GM23338 (cell line): ENCODE measurements around the gene MS4A6A. TPM values are rescaled to one million over a fixed set of nuclear protein-coding genes. Genes with fewer than 3 reads are reported as not detected.

ENCODE experiments used
- ATAC-seq: fragments of 200-7000 bp; cut with Tn5 transposase; 3 replicates; pipeline ENCODE4 v1.9.1; 2020
- DNase-seq: peaks from one replicate; pipeline ENCODE4 v3.0.0-alpha.2; 2015; ENCODE audit warnings: low spot score
- H2AFZ ChIP-seq: fragments of 200-600 bp; sonication (generic); 2 replicates; pipeline ENCODE4 v1.8.0; 2016; ENCODE audit warnings: antibody characterized with exemption, mild to moderate bottlenecking, moderate library complexity
- H3F3A ChIP-seq: fragments of 200-600 bp; sonication (generic); replicated peaks from 2 replicates; pipeline ENCODE4 v1.8.0; 2017; ENCODE audit warnings: antibody characterized with exemption, mixed run types, low read depth
- H3K27ac ChIP-seq: fragments of 200-600 bp; sonication (generic); 2 replicates; pipeline ENCODE4 v1.6.1; 2016; ENCODE audit warnings: low read depth
- H3K27me3 ChIP-seq: fragments of 200-600 bp; sonication (generic); 2 replicates; pipeline ENCODE4 v1.8.0; 2016; ENCODE audit warnings: mild to moderate bottlenecking, mixed run types, moderate library complexity; ENCODE audit not compliant: insufficient read depth
- H3K36me3 ChIP-seq: fragments of 200-600 bp; sonication (generic); 2 replicates; pipeline ENCODE4 v1.8.0; 2016; ENCODE audit warnings: mild to moderate bottlenecking; ENCODE audit not compliant: insufficient read depth
- H3K4me1 ChIP-seq: fragments of 200-600 bp; sonication (generic); 2 replicates; pipeline ENCODE4 v1.8.0; 2016; ENCODE audit warnings: mild to moderate bottlenecking, moderate library complexity; ENCODE audit not compliant: insufficient read depth
- H3K4me2 ChIP-seq: fragments of 200-600 bp; sonication (generic); 2 replicates; pipeline ENCODE4 v1.7.1; 2017; ENCODE audit warnings: mixed run types
- H3K4me3 ChIP-seq: fragments of 200-600 bp; sonication (generic); 2 replicates; pipeline ENCODE4 v1.6.1; 2016; ENCODE audit warnings: mixed run types
- H3K79me2 ChIP-seq: fragments of 200-600 bp; sonication (generic); replicated peaks from 2 replicates; pipeline ENCODE4 v1.8.0; 2017; ENCODE audit warnings: mild to moderate bottlenecking; ENCODE audit not compliant: insufficient read depth
- H3K9me2 ChIP-seq: fragments of 200-600 bp; sonication (generic); 2 replicates; pipeline ENCODE4 v1.8.0; 2017; ENCODE audit not compliant: insufficient read depth
- H4K20me1 ChIP-seq: fragments of 200-600 bp; sonication (generic); replicated peaks from 2 replicates; pipeline ENCODE4 v1.8.0; 2017; ENCODE audit warnings: mild to moderate bottlenecking; ENCODE audit not compliant: insufficient read depth
- H3K27ac Mint-ChIP-seq: 2 replicates; pipeline ENCODE4 v1.8.0; 2020; ENCODE audit warnings: inconsistent platforms, mild to moderate bottlenecking, moderate library complexity, mixed read lengths
- H3K27me3 Mint-ChIP-seq: 3 replicates; pipeline ENCODE4 v1.8.0; 2022; ENCODE audit warnings: low read depth, mild to moderate bottlenecking, moderate library complexity, mixed read lengths, inconsistent platforms; ENCODE audit not compliant: insufficient read depth, poor library complexity
- H3K36me3 Mint-ChIP-seq: 3 replicates; pipeline ENCODE4 v1.8.0; 2021; ENCODE audit warnings: low read depth, mild to moderate bottlenecking, inconsistent platforms, moderate library complexity, mixed read lengths
- H3K4me1 Mint-ChIP-seq: 3 replicates; pipeline ENCODE4 v1.8.0; 2020; ENCODE audit warnings: mild to moderate bottlenecking, inconsistent platforms, mixed read lengths
- H3K4me3 Mint-ChIP-seq: 3 replicates; pipeline ENCODE4 v1.8.0; 2021; ENCODE audit warnings: moderate library complexity, mild to moderate bottlenecking, inconsistent platforms, mixed read lengths
- H3K9me3 Mint-ChIP-seq: 3 replicates; pipeline ENCODE4 v1.8.0; 2020; ENCODE audit warnings: moderate library complexity, mild to moderate bottlenecking, inconsistent platforms, mixed read lengths
- CREB1 ChIP-seq: fragments of 250-450 bp; sonication (Bioruptor Pico); IDR thresholded peaks from 2 replicates; pipeline ENCODE4 v1.5.0; 2020; ENCODE audit warnings: low read depth, mild to moderate bottlenecking, moderate library complexity
- ETS1 ChIP-seq: IDR thresholded peaks from 2 replicates; pipeline ENCODE4 v1.6.1; 2016; ENCODE audit warnings: antibody characterized with exemption
- EZH2 ChIP-seq: fragments of 200-600 bp; sonication (generic); IDR thresholded peaks from one replicate; pipeline ENCODE4 v1.8.0; 2017; ENCODE audit warnings: antibody characterized with exemption, mild to moderate bottlenecking, low read depth; ENCODE audit not compliant: unreplicated experiment
- EZH2phosphoT487 ChIP-seq: fragments of 200-600 bp; sonication (generic); IDR thresholded peaks from one replicate; pipeline ENCODE4 v1.8.1; 2018; ENCODE audit warnings: antibody characterized with exemption; ENCODE audit not compliant: unreplicated experiment
- JUNB ChIP-seq: IDR thresholded peaks from one replicate; pipeline ENCODE4 v1.6.1; 2016; ENCODE audit warnings: antibody characterized with exemption; ENCODE audit not compliant: unreplicated experiment
- NANOG ChIP-seq: IDR thresholded peaks from 2 replicates; pipeline ENCODE4 v1.6.1; 2016; ENCODE audit warnings: antibody characterized with exemption, borderline replicate concordance
- POLR2AphosphoS5 ChIP-seq: IDR thresholded peaks from 2 replicates; pipeline ENCODE4 v1.6.1; 2016; ENCODE audit warnings: antibody characterized with exemption, low read depth
- REST ChIP-seq: IDR thresholded peaks from one replicate; pipeline ENCODE4 v1.6.1; 2018; ENCODE audit warnings: antibody characterized with exemption; ENCODE audit not compliant: unreplicated experiment
- STAT1 ChIP-seq: IDR thresholded peaks from one replicate; pipeline ENCODE4 v1.6.1; 2016; ENCODE audit warnings: antibody characterized with exemption; ENCODE audit not compliant: unreplicated experiment
- ZNF114 ChIP-seq: fragments of 250-450 bp; sonication (Bioruptor Pico); IDR thresholded peaks from 2 replicates; pipeline ENCODE4 v1.5.0; 2020; ENCODE audit warnings: mild to moderate bottlenecking, moderate library complexity
- ZNF331 ChIP-seq: fragments of 250-450 bp; sonication (Bioruptor Pico); IDR thresholded peaks from 2 replicates; pipeline ENCODE4 v1.5.0; 2020; ENCODE audit warnings: low read depth, mild to moderate bottlenecking, moderate library complexity
- ZNF462 ChIP-seq: fragments of 250-450 bp; sonication (Bioruptor Pico); IDR thresholded peaks from 2 replicates; pipeline ENCODE4 v1.5.0; 2020; ENCODE audit warnings: mild to moderate bottlenecking, moderate library complexity
- polyA plus RNA-seq: library from polyadenylated mRNA; unstranded; fragments of >200 nt; fragmentation: Nextera tagmentation; extraction: Ambion mirVana; gene quantifications from 2 replicates; pipeline ENCODE4 v1.2.1, GENCODE V29; 2016
- total RNA-seq: library from RNA; depleted of rRNA; stranded (reverse); fragments of >200 nt; shearing (Covaris generic); gene quantifications from 2 replicates; pipeline ENCODE4 v1.2.3, GENCODE V29; 2014
- TF ChIP-seq, protein P1 (sequence below), 2 experiments: fragments of 200-600 bp in 1 of 2; sonication (generic) in 1 of 2; conservative IDR thresholded peaks; 2 replicates each; pipeline versions ENCODE4 v1.5.1 to v1.6.1; 2016 to 2017; ENCODE audit warnings: antibody characterized with exemption in 2 of 2, low read depth in 2 of 2, mild to moderate bottlenecking in 2 of 2, moderate library complexity in 1 of 2

The MS4A6A gene
- total and polyA plus RNA-seq, 2 experiments from 2014 or later = not detected

GRCh38 chr11:60209977-60210376 lies 27.1 kb upstream of the MS4A6A start:
- Mint-ChIP-seq H3K27ac (no peak overlapping the region), H3K36me3 (no peaks in the 10 kb centered on the region), H3K27me3 (no peaks in the 10 kb centered on the region), H3K4me1 (peaks cover 16% of the 10 kb centered on the region; the same call in 2 of the 3 replicates), H3K4me3 (no peak overlapping the region), H3K9me3 (no peaks in the 10 kb centered on the region)
- Histone ChIP-seq H3K4me3 (no peak overlapping the region), H3K9me2 (peaks cover 11% of the 10 kb centered on the region), H3K4me2 (no peak overlapping the region), H3K27ac (no peak overlapping the region), H3K36me3 (no peaks in the 10 kb centered on the region), H3K4me1 (peaks cover 18% of the 10 kb centered on the region; the same call in 1 of the 2 replicates), H3K27me3 (no peaks in the 10 kb centered on the region), H3F3A (no peaks in the 10 kb centered on the region), H3K79me2 (no peaks in the 10 kb centered on the region), H2AFZ (no peak overlapping the region), H4K20me1 (no peaks in the 10 kb centered on the region)
- ATAC-seq = no peak
- no peak for DNase-seq
- TF ChIP-seq ZNF462 (CRISPR knock-in tag) (no peak), NANOG (no peak), CREB1 (CRISPR knock-in tag) (no peak), EZH2phosphoT487 (no peak), REST (no peak), STAT1 (no peak), ZNF331 (CRISPR knock-in tag) (no peak), EZH2 (no peak), ZNF114 (CRISPR knock-in tag) (no peak), POLR2AphosphoS5 (no peak), ETS1 (no peak), JUNB (no peak)
- TF ChIP-seq, protein P1, sequence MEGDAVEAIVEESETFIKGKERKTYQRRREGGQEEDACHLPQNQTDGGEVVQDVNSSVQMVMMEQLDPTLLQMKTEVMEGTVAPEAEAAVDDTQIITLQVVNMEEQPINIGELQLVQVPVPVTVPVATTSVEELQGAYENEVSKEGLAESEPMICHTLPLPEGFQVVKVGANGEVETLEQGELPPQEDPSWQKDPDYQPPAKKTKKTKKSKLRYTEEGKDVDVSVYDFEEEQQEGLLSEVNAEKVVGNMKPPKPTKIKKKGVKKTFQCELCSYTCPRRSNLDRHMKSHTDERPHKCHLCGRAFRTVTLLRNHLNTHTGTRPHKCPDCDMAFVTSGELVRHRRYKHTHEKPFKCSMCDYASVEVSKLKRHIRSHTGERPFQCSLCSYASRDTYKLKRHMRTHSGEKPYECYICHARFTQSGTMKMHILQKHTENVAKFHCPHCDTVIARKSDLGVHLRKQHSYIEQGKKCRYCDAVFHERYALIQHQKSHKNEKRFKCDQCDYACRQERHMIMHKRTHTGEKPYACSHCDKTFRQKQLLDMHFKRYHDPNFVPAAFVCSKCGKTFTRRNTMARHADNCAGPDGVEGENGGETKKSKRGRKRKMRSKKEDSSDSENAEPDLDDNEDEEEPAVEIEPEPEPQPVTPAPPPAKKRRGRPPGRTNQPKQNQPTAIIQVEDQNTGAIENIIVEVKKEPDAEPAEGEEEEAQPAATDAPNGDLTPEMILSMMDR (conservative IDR thresholded peaks at IDR 0.05; ENCODE audit: low read depth in 2 of 2) = no peak
